Measurements from ENCODE around the gene PODNL1. TPM values are rescaled to one million over a fixed set of nuclear protein-coding genes. Genes with fewer than 3 reads are reported as not detected.

Gene PODNL1, protein sequence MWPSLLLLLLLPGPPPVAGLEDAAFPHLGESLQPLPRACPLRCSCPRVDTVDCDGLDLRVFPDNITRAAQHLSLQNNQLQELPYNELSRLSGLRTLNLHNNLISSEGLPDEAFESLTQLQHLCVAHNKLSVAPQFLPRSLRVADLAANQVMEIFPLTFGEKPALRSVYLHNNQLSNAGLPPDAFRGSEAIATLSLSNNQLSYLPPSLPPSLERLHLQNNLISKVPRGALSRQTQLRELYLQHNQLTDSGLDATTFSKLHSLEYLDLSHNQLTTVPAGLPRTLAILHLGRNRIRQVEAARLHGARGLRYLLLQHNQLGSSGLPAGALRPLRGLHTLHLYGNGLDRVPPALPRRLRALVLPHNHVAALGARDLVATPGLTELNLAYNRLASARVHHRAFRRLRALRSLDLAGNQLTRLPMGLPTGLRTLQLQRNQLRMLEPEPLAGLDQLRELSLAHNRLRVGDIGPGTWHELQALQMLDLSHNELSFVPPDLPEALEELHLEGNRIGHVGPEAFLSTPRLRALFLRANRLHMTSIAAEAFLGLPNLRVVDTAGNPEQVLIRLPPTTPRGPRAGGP
- 0.21 TPM for polyA plus RNA-seq (2013, experiment 1 of 2)
- 0.25 TPM for polyA plus RNA-seq (2013, experiment 2 of 2)

DNA sequence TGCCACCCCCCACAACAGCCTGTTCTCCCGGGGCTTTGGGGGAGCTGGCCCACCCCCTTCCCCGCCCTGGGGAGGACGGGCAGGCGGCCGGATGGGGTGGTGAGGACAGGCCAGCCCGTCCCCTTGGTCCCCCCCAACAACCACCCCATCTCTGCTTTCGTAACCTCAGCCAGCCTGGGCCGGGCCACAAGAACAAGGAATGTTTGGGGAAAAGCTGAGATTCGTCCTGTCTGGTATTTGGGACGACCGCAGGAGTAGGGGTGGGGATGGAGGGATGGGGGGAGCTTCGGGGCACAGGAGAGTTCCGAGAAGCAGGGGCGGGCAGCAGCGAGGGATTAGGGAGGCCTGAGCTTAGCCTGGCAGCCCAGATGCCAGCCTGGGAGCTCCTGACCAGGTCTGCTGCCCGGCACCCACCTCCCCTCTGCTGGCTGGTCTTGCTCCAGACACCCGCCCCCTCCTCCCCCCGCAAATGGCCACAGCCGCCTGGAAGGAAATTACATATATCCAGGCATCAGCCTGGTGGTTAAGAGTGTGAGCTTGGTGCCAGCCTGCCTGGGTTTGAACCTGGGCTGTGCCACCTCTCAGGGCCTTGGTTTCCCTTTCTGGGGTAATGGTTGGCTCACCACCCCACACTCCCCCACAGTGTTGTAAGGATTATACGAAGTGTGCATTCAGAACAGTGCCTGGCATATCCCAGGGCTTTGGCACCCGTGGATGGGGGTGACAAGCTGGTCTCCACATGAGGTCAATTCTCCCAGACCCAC, at the start of gene PODNL1:
PODNL1 (minus strand) TSS at position 117 of the 764 bp plus-strand sequence. CDS start 236 bp downstream, outside the sequence.
- Histone ChIP-seq H2BK120ac (ENCODE audit: low read depth, low read length) (no peak within 1 kb of the TSS), H2BK5ac (ENCODE audit: low read length) (no peak within 1 kb of the TSS), H3K56ac (ENCODE audit: low read length) (peak within 1 kb of the TSS; percentile 7), H3K79me2 (ENCODE audit: control insufficient read depth, insufficient read depth, low read length) (no peaks in the 10 kb centered on the region), H4K5ac (ENCODE audit: low read length) (no peak within 1 kb of the TSS), H2BK15ac (replicated peaks; ENCODE audit: low read depth) (no peak within 1 kb of the TSS), H3K36me3 (ENCODE audit: control insufficient read depth, insufficient read depth, low read length) (no peaks in the 10 kb centered on the region), H3K4me2 (ENCODE audit: low read length) (no peak within 1 kb of the TSS), H3K79me1 (ENCODE audit: low read length) (no peaks in the 10 kb centered on the region), H2AK5ac (ENCODE audit: low read length) (no peak within 1 kb of the TSS), H3K23ac (ENCODE audit: low read length) (no peak within 1 kb of the TSS), H3K4ac (ENCODE audit: low read depth, low read length) (no peak within 1 kb of the TSS), H3K4me1 (ENCODE audit: control insufficient read depth, low read depth, low read length) (peaks cover 2% of the 10 kb centered on the region), H3K27ac (ENCODE audit: low read depth, low read length) (no peak within 1 kb of the TSS), H3K9ac (ENCODE audit: low read length) (no peak within 1 kb of the TSS), H3K4me3 (ENCODE audit: low read length) (no peak within 1 kb of the TSS), H3K27me3 (ENCODE audit: insufficient read depth, low read length, poor library complexity) (no peaks in the 10 kb centered on the region), H4K8ac (ENCODE audit: low read depth, low read length) (no peak within 1 kb of the TSS), H3K18ac (ENCODE audit: low read length) (no peak within 1 kb of the TSS)
- no CpG with 5 or more reads among the region's 21 CpGs for WGBS (ENCODE audit: extremely low coverage, insufficient coverage, low lambda C conversion rate)
- no peak for DNase-seq

DNA sequence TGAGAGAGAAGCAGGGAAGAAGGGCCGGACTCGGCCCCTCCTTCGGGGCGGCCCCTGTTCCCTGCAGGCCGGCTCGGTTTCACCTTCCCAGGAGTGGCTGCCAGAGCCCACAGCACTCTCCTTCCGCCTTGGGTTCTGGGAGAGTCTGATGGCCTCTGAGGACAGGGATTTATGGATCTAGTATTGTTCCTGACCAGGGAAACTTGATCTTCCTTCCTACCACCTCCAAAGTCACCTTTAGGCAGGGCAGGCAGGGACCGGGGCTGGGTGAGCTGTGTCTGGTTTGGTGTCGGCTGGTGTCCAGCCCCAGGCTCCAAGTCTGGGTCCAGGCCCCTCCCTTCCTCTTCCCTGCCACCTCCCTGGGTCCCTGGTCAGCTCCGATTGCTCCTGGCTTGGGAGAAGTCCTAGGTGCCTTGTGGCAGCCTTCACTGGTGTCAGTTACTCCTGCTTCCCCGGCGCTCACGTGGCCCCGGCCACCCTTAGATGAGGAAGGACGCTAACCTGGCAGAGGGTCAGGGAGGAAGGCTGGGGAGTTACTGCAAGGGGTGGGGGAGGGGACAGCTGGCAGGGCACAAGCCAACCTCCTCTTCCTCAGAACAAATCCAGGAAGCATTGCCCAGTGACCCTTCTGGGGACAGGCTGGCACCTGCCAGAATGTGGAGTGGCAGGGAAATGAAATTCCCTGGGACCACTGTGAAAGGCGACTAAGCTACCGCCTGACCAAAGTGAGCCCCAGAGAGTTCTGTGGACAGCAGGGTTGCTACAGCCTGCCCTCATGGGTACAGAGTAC, 49.1 kb upstream of the PODNL1 start:
- Histone ChIP-seq H3K4ac (ENCODE audit: low read depth, low read length) (peak overlapping the region; percentile 71), H3K79me2 (ENCODE audit: control insufficient read depth, insufficient read depth, low read length) (no peaks in the 10 kb centered on the region), H3K4me1 (ENCODE audit: control insufficient read depth, low read depth, low read length) (peaks cover 3% of the 10 kb centered on the region), H3K27me3 (ENCODE audit: insufficient read depth, low read length, poor library complexity) (no peaks in the 10 kb centered on the region), H3K9ac (ENCODE audit: low read length) (peak overlapping the region; percentile 3), H3K18ac (ENCODE audit: low read length) (peak overlapping the region; percentile 41), H3K79me1 (ENCODE audit: low read length) (no peaks in the 10 kb centered on the region), H2BK15ac (replicated peaks; ENCODE audit: low read depth) (no peak overlapping the region), H2AK5ac (ENCODE audit: low read length) (no peak overlapping the region), H3K23ac (ENCODE audit: low read length) (no peak overlapping the region), H3K4me2 (ENCODE audit: low read length) (no peak overlapping the region), H3K56ac (ENCODE audit: low read length) (peak overlapping the region; percentile 70), H3K36me3 (ENCODE audit: control insufficient read depth, insufficient read depth, low read length) (no peaks in the 10 kb centered on the region), H4K8ac (ENCODE audit: low read depth, low read length) (no peak overlapping the region), H4K5ac (ENCODE audit: low read length) (no peak overlapping the region), H3K27ac (ENCODE audit: low read depth, low read length) (peak overlapping the region; percentile 63), H2BK120ac (ENCODE audit: low read depth, low read length) (peak overlapping the region; percentile 39), H3K4me3 (ENCODE audit: low read length) (no peak overlapping the region), H2BK5ac (ENCODE audit: low read length) (peak overlapping the region; percentile 48)
- DNase-seq: no peak
- WGBS (ENCODE audit: extremely low coverage, insufficient coverage, low lambda C conversion rate): no CpG with 5 or more reads among the region's 17 CpGs

DNA sequence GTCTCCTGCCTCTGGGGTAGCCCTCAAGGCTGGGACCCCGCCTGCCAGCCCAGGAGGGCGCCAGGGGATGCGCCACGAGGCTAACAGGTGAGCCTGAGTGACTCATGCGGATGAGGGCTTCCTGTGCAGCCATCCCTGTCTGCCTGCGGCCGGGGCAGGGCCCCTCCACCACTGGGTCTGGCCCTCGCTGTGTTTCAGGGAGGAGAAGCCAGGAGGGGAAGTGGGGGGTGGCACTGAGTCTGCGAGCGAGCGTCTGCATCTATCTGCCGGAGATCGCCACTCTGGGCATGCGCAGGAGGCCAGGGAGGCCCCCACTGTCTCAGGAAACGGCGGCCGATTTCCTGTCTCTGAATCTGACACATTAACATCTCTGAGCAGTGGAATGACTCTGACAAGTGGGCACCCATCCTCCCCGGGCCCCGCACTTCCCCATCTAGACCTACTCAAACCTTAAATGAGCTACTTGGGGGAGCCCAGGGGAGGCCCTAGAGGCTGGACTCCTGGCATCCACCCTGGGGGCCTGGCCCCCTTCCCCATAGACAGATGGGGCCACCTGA, 48.2 kb upstream of the PODNL1 start:
- no peak overlapping the region for H3K4me2 ChIP-seq (ENCODE audit: low read length)
- no peaks in the 10 kb centered on the region for H3K27me3 ChIP-seq (ENCODE audit: insufficient read depth, low read length, poor library complexity)
- no peak overlapping the region for H4K8ac ChIP-seq (ENCODE audit: low read depth, low read length)
- H3K56ac ChIP-seq (ENCODE audit: low read length): peak overlapping the region; percentile 63
- H3K4ac ChIP-seq (ENCODE audit: low read depth, low read length): peak overlapping the region; percentile 71
- H3K79me2 ChIP-seq (ENCODE audit: control insufficient read depth, insufficient read depth, low read length): no peaks in the 10 kb centered on the region
- peak overlapping the region; percentile 6 for H3K9ac ChIP-seq (ENCODE audit: low read length)
- no peaks in the 10 kb centered on the region for H3K36me3 ChIP-seq (ENCODE audit: control insufficient read depth, insufficient read depth, low read length)
- H2AK5ac ChIP-seq (ENCODE audit: low read length): no peak overlapping the region
- no CpG with 5 or more reads among the region's 19 CpGs for WGBS (ENCODE audit: extremely low coverage, insufficient coverage, low lambda C conversion rate)
- no peaks in the 10 kb centered on the region for H3K79me1 ChIP-seq (ENCODE audit: low read length)
- no peak overlapping the region for H2BK15ac ChIP-seq (replicated peaks; ENCODE audit: low read depth)
- H2BK5ac ChIP-seq (ENCODE audit: low read length): peak overlapping the region; percentile 11
- H3K18ac ChIP-seq (ENCODE audit: low read length): peak overlapping the region; percentile 41
- H3K23ac ChIP-seq (ENCODE audit: low read length): no peak overlapping the region
- peak overlapping the region; percentile 63 for H3K27ac ChIP-seq (ENCODE audit: low read depth, low read length)
- H2BK120ac ChIP-seq (ENCODE audit: low read depth, low read length): peak overlapping the region; percentile 39
- no peak overlapping the region for H3K4me3 ChIP-seq (ENCODE audit: low read length)
- H4K5ac ChIP-seq (ENCODE audit: low read length): no peak overlapping the region
- peak; percentile 93 for DNase-seq
- peaks cover 3% of the 10 kb centered on the region for H3K4me1 ChIP-seq (ENCODE audit: control insufficient read depth, low read depth, low read length)

DNA sequence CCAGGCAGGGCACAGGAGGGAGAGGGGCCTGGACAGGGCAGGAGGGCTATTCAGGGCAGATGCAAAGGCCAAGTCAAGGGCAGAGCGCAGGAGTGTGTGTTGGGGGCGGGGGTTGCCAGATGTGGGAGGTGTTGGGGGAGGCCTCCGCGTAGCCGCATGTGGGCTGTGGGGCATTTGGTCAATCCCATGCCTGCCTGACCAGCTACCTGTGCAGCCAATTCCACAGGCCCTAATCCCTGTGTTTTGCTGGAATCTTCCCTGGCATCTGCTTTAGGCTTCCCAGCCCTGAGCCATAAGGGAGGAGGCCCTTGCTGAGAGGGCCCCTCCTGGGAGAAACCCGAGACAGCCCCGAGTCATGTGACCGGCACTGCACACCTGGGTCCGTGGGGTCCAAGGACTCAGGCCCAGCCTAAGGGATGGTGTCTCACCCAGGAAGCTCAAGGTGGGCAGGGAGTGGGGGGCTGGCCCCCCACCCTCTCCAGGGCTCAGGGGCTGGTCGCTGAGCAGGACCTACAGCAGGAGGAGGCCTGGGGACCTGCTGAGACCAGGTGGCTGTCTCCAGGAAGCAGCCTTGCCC, 47.6 kb upstream of the PODNL1 start:
- no peak overlapping the region for H3K4ac ChIP-seq (ENCODE audit: low read depth, low read length)
- no peak overlapping the region for H2BK5ac ChIP-seq (ENCODE audit: low read length)
- H2BK120ac ChIP-seq (ENCODE audit: low read depth, low read length): no peak overlapping the region
- peak overlapping the region; percentile 15 for H3K18ac ChIP-seq (ENCODE audit: low read length)
- H3K4me3 ChIP-seq (ENCODE audit: low read length): no peak overlapping the region
- peak overlapping the region; percentile 6 for H3K9ac ChIP-seq (ENCODE audit: low read length)
- H4K8ac ChIP-seq (ENCODE audit: low read depth, low read length): no peak overlapping the region
- no CpG with 5 or more reads among the region's 10 CpGs for WGBS (ENCODE audit: extremely low coverage, insufficient coverage, low lambda C conversion rate)
- no peak overlapping the region for H4K5ac ChIP-seq (ENCODE audit: low read length)
- peak; percentile 37 for DNase-seq
- peak overlapping the region; percentile 63 for H3K56ac ChIP-seq (ENCODE audit: low read length)
- no peaks in the 10 kb centered on the region for H3K36me3 ChIP-seq (ENCODE audit: control insufficient read depth, insufficient read depth, low read length)
- H3K4me2 ChIP-seq (ENCODE audit: low read length): no peak overlapping the region
- H3K27ac ChIP-seq (ENCODE audit: low read depth, low read length): peak overlapping the region; percentile 26
- no peak overlapping the region for H2BK15ac ChIP-seq (replicated peaks; ENCODE audit: low read depth)
- no peaks in the 10 kb centered on the region for H3K79me1 ChIP-seq (ENCODE audit: low read length)
- peak overlapping the region; percentile 74 for H2AK5ac ChIP-seq (ENCODE audit: low read length)
- peaks cover 3% of the 10 kb centered on the region for H3K4me1 ChIP-seq (ENCODE audit: control insufficient read depth, low read depth, low read length)
- H3K27me3 ChIP-seq (ENCODE audit: insufficient read depth, low read length, poor library complexity): no peaks in the 10 kb centered on the region
- H3K79me2 ChIP-seq (ENCODE audit: control insufficient read depth, insufficient read depth, low read length): no peaks in the 10 kb centered on the region
- no peak overlapping the region for H3K23ac ChIP-seq (ENCODE audit: low read length)
